MM.1S (cell line): ENCODE data around the gene DUSP1.

Source experiments
- CTCF ChIP-seq: fragments of 300-600 bp; sonication (generic); IDR thresholded peaks from 2 replicates; pipeline ENCODE4 v1.5.1; 2016; ENCODE audit warnings: antibody characterized with exemption, low read length, mixed read lengths
- EZH2 ChIP-seq: fragments of 300-600 bp; sonication (generic); optimal IDR thresholded peaks from 2 replicates; pipeline ENCODE3; 2017; ENCODE audit warnings: low read depth, mild to moderate bottlenecking, antibody characterized with exemption, low read length, mixed read lengths
- EZH2phosphoT487 ChIP-seq: fragments of 300-600 bp; sonication (generic); IDR thresholded peaks from 2 replicates; pipeline ENCODE4 v1.6.1; 2018; ENCODE audit warnings: antibody characterized with exemption, low read length

- TF ChIP-seq CTCF, result no peak
- TF ChIP-seq EZH2phosphoT487, result no peak
- no peak for TF ChIP-seq EZH2
Observed at GRCh38 chr5:172732201-172732865, 38.7 kb downstream of the DUSP1 start.
